SK-N-MC (cell line): ENCODE results near the gene NALF2.

Experiments
- DNase-seq: peaks from one replicate; pipeline ENCODE4 v3.0.0-alpha.2; 2011; ENCODE audit warnings: low read depth, low spot score
- H3K27ac ChIP-seq: fragments of 200-600 bp; sonication (generic); 2 replicates; pipeline ENCODE4 v1.5.1; 2016; ENCODE audit warnings: mixed run types
- H3K36me3 ChIP-seq: fragments of 200-600 bp; sonication (generic); 2 replicates; pipeline ENCODE4 v1.6.1; 2017; ENCODE audit warnings: antibody characterized with exemption, low read length, mixed read lengths; ENCODE audit not compliant: insufficient read depth
- H3K4me3 ChIP-seq: fragments of 200-600 bp; sonication (generic); 2 replicates; pipeline ENCODE4 v1.5.1; 2016
- H3K9ac ChIP-seq: fragments of 200-600 bp; sonication (generic); 2 replicates; pipeline ENCODE4 v1.8.0; 2017; ENCODE audit warnings: mixed run types, mixed read lengths; ENCODE audit not compliant: insufficient read length
- H3K9me3 ChIP-seq: fragments of 200-600 bp; sonication (generic); 2 replicates; pipeline ENCODE4 v1.6.1; 2017; ENCODE audit warnings: low read depth, mild to moderate bottlenecking, antibody characterized with exemption, low read length, moderate library complexity, mixed read lengths
- EZH2 ChIP-seq: fragments of 200-600 bp; sonication (generic); IDR thresholded peaks from one replicate; pipeline ENCODE4 v1.6.1; 2017; ENCODE audit warnings: antibody characterized with exemption
- FOXP2 ChIP-seq: optimal IDR thresholded peaks from 2 replicates; pipeline ENCODE3; 2011; ENCODE audit warnings: mild to moderate bottlenecking, moderate library complexity; ENCODE audit not compliant: insufficient read depth; ENCODE audit errors: extremely low read length, control extremely low read depth
- POLR2AphosphoS5 ChIP-seq: IDR thresholded peaks from 2 replicates; pipeline ENCODE4 v1.6.1; 2012; ENCODE audit warnings: mild to moderate bottlenecking, low read depth, low read length, borderline replicate concordance

The NALF2 gene

GRCh38 chrX:69538321-69538876, 34.3 kb downstream of the NALF2 start:
- Histone ChIP-seq H3K4me3 (no peak overlapping the region), H3K27ac (no peak overlapping the region), H3K36me3 (no peaks in the 10 kb centered on the region), H3K9me3 (no peaks in the 10 kb centered on the region), H3K9ac (no peak overlapping the region)
- no peak for TF ChIP-seq POLR2AphosphoS5
- TF ChIP-seq EZH2, result no peak
- no peak for TF ChIP-seq FOXP2
- no peak for DNase-seq

GRCh38 chrX:69539437-69539836, 35.3 kb downstream of the NALF2 start:
- Histone ChIP-seq H3K9me3 (no peaks in the 10 kb centered on the region), H3K27ac (no peak overlapping the region), H3K9ac (no peak overlapping the region), H3K4me3 (no peak overlapping the region), H3K36me3 (no peaks in the 10 kb centered on the region)
- no peak for DNase-seq
- TF ChIP-seq EZH2 (no peak), FOXP2 (no peak), POLR2AphosphoS5 (no peak)

- no peak overlapping the region for H3K4me3 ChIP-seq
- DNase-seq, result no peak
- TF ChIP-seq EZH2 (no peak), POLR2AphosphoS5 (no peak), FOXP2 (no peak)
- H3K9ac ChIP-seq, result no peak overlapping the region
- no peaks in the 10 kb centered on the region for H3K9me3 ChIP-seq
- no peaks in the 10 kb centered on the region for H3K36me3 ChIP-seq
- no peak overlapping the region for H3K27ac ChIP-seq
Observed at GRCh38 chrX:69541956-69542355, 37.8 kb downstream of the NALF2 start.

GRCh38 chrX:69543572-69543971, 39.4 kb downstream of the NALF2 start:
- Histone ChIP-seq H3K9me3 (no peaks in the 10 kb centered on the region), H3K36me3 (no peaks in the 10 kb centered on the region), H3K27ac (no peak overlapping the region), H3K9ac (no peak overlapping the region), H3K4me3 (no peak overlapping the region)
- TF ChIP-seq POLR2AphosphoS5 (no peak), FOXP2 (no peak), EZH2 (no peak)
- no peak for DNase-seq

- Histone ChIP-seq H3K9me3 (no peaks in the 10 kb centered on the region), H3K36me3 (no peaks in the 10 kb centered on the region), H3K9ac (no peak overlapping the region), H3K4me3 (no peak overlapping the region), H3K27ac (no peak overlapping the region)
- TF ChIP-seq POLR2AphosphoS5, result no peak
- TF ChIP-seq FOXP2, result no peak
- TF ChIP-seq EZH2, result no peak
- no peak for DNase-seq
Observed at GRCh38 chrX:69546417-69546816, 42.3 kb downstream of the NALF2 start.

GRCh38 chrX:69546978-69547377, 42.9 kb downstream of the NALF2 start:
- Histone ChIP-seq H3K36me3 (no peaks in the 10 kb centered on the region), H3K9ac (no peak overlapping the region), H3K4me3 (no peak overlapping the region), H3K9me3 (no peaks in the 10 kb centered on the region), H3K27ac (no peak overlapping the region)
- TF ChIP-seq FOXP2, result no peak
- TF ChIP-seq EZH2, result no peak
- TF ChIP-seq POLR2AphosphoS5, result no peak
- DNase-seq, result no peak

- Histone ChIP-seq H3K9ac (no peak overlapping the region), H3K9me3 (no peaks in the 10 kb centered on the region), H3K4me3 (no peak overlapping the region), H3K27ac (no peak overlapping the region), H3K36me3 (no peaks in the 10 kb centered on the region)
- no peak for TF ChIP-seq POLR2AphosphoS5
- TF ChIP-seq EZH2, result no peak
- no peak for TF ChIP-seq FOXP2
- DNase-seq, result no peak
Observed at GRCh38 chrX:69551421-69552009, 47.4 kb downstream of the NALF2 start.

GRCh38 chrX:69552512-69552911, 48.4 kb downstream of the NALF2 start:
- H3K4me3 ChIP-seq, result no peak overlapping the region
- TF ChIP-seq EZH2 (no peak), FOXP2 (no peak), POLR2AphosphoS5 (no peak)
- H3K9me3 ChIP-seq, result no peaks in the 10 kb centered on the region
- no peaks in the 10 kb centered on the region for H3K36me3 ChIP-seq
- no peak overlapping the region for H3K27ac ChIP-seq
- no peak for DNase-seq
- H3K9ac ChIP-seq, result no peak overlapping the region
